CMK (cell line): ENCODE results near the gene TRIOBP.

Source experiments
- DNase-seq: peaks from one replicate; pipeline ENCODE4 v3.0.0-alpha.2; 2010; ENCODE audit warnings: low read depth

The TRIOBP gene

GRCh38 chr22:37751449-37752188, 54.8 kb downstream of the TRIOBP start:
- no peak for DNase-seq

- no peak for DNase-seq
These were observed 55.6 kb downstream of the TRIOBP start for GRCh38 chr22:37752189-37753087.

- no peak for DNase-seq
These were observed 56.9 kb downstream of the TRIOBP start for GRCh38 chr22:37753746-37754145.

GRCh38 chr22:37757663-37758062, 60.8 kb downstream of the TRIOBP start:
- DNase-seq, result no peak

- DNase-seq, result no peak
These were observed 61.8 kb downstream of the TRIOBP start for GRCh38 chr22:37758694-37759093.

GRCh38 chr22:37759281-37759680, 62.4 kb downstream of the TRIOBP start:
- no peak for DNase-seq

- DNase-seq, result no peak
These were observed 63.3 kb downstream of the TRIOBP start for GRCh38 chr22:37760152-37760551.

GRCh38 chr22:37762389-37762836, 65.6 kb downstream of the TRIOBP start:
- no peak for DNase-seq

- no peak for DNase-seq
These were observed 66.2 kb downstream of the TRIOBP start for GRCh38 chr22:37763012-37763411.

- no peak for DNase-seq
These were observed 66.8 kb downstream of the TRIOBP start for GRCh38 chr22:37763652-37764051.

GRCh38 chr22:37764622-37765021, 67.8 kb downstream of the TRIOBP start:
- no peak for DNase-seq

- DNase-seq, result no peak
These were observed 68.7 kb downstream of the TRIOBP start for GRCh38 chr22:37765498-37765897.

- DNase-seq, result no peak
These were observed 69.2 kb downstream of the TRIOBP start for GRCh38 chr22:37765953-37766576.

GRCh38 chr22:37768273-37768672, 71.4 kb downstream of the TRIOBP start:
- no peak for DNase-seq

- DNase-seq, result no peak
These were observed 72.2 kb downstream of the TRIOBP start for GRCh38 chr22:37769056-37769455.

- no peak for DNase-seq
These were observed 74.2 kb downstream of the TRIOBP start for GRCh38 chr22:37771081-37771480.

- no peak for DNase-seq
These were observed 75.0 kb downstream of the TRIOBP start for GRCh38 chr22:37771702-37772427.

- DNase-seq, result no peak
These were observed 77.9 kb downstream of the TRIOBP start for GRCh38 chr22:37774728-37775127.

- no peak for DNase-seq
These were observed 79.2 kb downstream of the TRIOBP start for GRCh38 chr22:37775785-37776638.

GRCh38 chr22:37776639-37777005, 79.8 kb downstream of the TRIOBP start:
- no peak for DNase-seq

- DNase-seq, result no peak
These were observed 80.4 kb downstream of the TRIOBP start for GRCh38 chr22:37777122-37777687.
